Upper lobe of right lung (tissue), 1 donor: ENCODE results near the gene SULT1C4. TPM values are rescaled to one million over a fixed set of nuclear protein-coding genes. Genes with fewer than 3 reads are reported as not detected.

ENCODE experiments used
- ATAC-seq: fragments of 200-7000 bp; cut with Tn5 transposase; one replicate; pipeline ENCODE4 v1.9.1; 2020; ENCODE audit warnings: mild to moderate bottlenecking, moderate library complexity
- DNase-seq: peaks from one replicate; pipeline ENCODE4 v3.0.0-alpha.2; 2020
- H3K27ac ChIP-seq: fragments of 200-600 bp; one replicate; pipeline ENCODE4 v1.8.0; 2022
- H3K27me3 ChIP-seq: fragments of 200-600 bp; one replicate; pipeline ENCODE4 v1.8.0; 2022; ENCODE audit warnings: mild to moderate bottlenecking
- H3K36me3 ChIP-seq: fragments of 200-600 bp; one replicate; pipeline ENCODE4 v1.8.0; 2022
- H3K4me1 ChIP-seq: fragments of 200-600 bp; one replicate; pipeline ENCODE4 v1.8.0; 2022
- H3K4me3 ChIP-seq: fragments of 200-600 bp; one replicate; pipeline ENCODE4 v1.8.0; 2022; ENCODE audit warnings: mild to moderate bottlenecking
- H3K9me3 ChIP-seq: fragments of 200-600 bp; one replicate; pipeline ENCODE4 v1.8.0; 2022
- intact Hi-C: fragments of 100-400 bp; cut with DNase I; formaldehyde crosslinking; loops from one replicate; pipeline ENCODE4 v1.11.0; 2022
- total RNA-seq: library from RNA; stranded (reverse); fragmentation: NEBNext Ultra II Directional; extraction: Animal tissue kit (Norgen Biotek cat#: 25700); gene quantifications from one replicate; pipeline ENCODE4 v1.2.1, GENCODE V29; 2021
- TF ChIP-seq, protein P1 (sequence below): fragments of 200-600 bp; IDR thresholded peaks from one replicate; pipeline ENCODE4 v1.8.0; 2022; ENCODE audit warnings: antibody characterized with exemption
- donor health status: DM: no; HTN: yes; CAD: no; lungs with severe emphysema.

Gene SULT1C4
- total RNA-seq, 1 donor from 2014 or later = 11.6 TPM

DNA sequence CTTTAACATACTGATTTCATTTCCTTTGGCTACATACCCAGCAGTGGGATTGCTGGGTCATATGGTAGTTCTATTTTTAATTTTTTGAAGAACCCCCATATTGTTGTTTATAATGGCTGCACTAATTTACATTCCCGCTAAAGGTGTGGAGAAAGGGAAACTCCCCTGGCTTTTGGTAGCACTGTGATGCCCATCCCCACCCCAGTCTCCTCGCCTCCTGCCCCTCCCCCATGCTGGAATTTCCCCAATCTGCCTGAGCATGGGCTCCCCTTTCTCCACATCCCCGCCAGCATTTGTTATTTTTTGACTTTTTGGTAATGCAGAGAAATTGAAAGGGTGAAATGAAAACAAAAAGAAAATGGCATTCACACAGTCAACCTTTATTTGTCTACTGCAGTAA is 30.0 kb upstream of the SULT1C4 start:
- H3K27me3 ChIP-seq = no peaks in the 10 kb centered on the region
- no peak for DNase-seq
- no peaks in the 10 kb centered on the region for H3K36me3 ChIP-seq
- intact Hi-C loops = no loop called here
- H3K9me3 ChIP-seq = no peaks in the 10 kb centered on the region
- H3K27ac ChIP-seq = no peak overlapping the region
- no peak for ATAC-seq
- no peaks in the 10 kb centered on the region for H3K4me1 ChIP-seq
- H3K4me3 ChIP-seq = no peak overlapping the region
- TF ChIP-seq, protein P1, sequence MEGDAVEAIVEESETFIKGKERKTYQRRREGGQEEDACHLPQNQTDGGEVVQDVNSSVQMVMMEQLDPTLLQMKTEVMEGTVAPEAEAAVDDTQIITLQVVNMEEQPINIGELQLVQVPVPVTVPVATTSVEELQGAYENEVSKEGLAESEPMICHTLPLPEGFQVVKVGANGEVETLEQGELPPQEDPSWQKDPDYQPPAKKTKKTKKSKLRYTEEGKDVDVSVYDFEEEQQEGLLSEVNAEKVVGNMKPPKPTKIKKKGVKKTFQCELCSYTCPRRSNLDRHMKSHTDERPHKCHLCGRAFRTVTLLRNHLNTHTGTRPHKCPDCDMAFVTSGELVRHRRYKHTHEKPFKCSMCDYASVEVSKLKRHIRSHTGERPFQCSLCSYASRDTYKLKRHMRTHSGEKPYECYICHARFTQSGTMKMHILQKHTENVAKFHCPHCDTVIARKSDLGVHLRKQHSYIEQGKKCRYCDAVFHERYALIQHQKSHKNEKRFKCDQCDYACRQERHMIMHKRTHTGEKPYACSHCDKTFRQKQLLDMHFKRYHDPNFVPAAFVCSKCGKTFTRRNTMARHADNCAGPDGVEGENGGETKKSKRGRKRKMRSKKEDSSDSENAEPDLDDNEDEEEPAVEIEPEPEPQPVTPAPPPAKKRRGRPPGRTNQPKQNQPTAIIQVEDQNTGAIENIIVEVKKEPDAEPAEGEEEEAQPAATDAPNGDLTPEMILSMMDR = no peak

DNA sequence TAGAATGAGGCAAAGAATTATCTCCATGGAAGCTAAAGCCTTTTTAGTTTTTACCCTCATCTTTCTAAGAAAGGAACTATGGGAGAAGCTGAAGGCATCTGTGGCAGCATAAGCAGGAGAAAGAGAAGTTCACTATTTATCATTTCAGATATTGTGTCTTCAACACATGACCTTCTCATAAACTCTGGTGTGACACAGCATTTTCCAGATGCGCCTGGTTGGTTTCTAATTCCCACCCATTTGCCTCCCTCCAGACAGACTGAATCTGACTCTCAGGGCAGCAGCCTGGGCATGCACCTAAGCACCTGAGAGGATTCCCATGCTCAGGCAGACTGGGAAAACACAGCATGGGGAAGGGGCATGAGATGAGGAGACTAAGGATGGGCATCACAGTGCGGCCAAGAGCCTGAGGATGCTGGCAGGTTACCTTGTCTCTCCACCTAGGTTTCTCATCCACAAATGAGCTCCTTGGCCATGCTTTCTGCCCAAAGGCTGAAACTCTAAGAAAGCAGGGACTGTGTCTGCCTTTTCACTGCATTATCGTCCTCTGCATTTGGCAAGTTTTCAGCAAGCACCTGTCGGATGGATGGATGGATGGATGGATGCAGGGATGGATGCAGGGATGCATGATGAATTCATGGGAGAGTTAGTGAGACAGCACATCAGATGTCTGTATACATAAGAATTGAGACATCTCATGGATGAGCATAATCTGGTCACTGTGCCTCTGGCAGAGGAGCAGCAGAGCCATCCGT is 28.8 kb upstream of the SULT1C4 start:
- no peak overlapping the region for H3K27ac ChIP-seq
- no peak for ATAC-seq

DNA sequence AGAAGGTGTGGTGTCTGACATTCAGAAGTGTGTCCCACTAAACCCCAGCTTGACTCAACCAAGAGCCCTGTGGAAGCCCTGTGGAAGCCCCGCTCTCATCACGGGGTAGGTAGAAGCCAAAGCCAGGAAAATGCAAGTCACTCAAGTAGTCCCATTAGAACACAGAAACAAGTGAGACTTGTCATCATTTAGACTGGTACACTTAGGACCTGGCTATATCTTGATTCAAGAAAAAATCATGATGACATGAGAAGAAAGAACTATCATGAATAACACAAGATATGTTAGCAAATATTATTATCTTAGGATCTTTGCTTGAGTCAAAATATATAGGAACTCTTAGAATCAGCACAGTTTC is 28.2 kb upstream of the SULT1C4 start:
- TF ChIP-seq, protein P1 = no peak
- no peaks in the 10 kb centered on the region for H3K4me1 ChIP-seq
- no peak overlapping the region for H3K27ac ChIP-seq
- no peaks in the 10 kb centered on the region for H3K27me3 ChIP-seq
- intact Hi-C loops = no loop called here
- no peaks in the 10 kb centered on the region for H3K36me3 ChIP-seq
- ATAC-seq = no peak
- H3K4me3 ChIP-seq = no peak overlapping the region
- DNase-seq = no peak
- H3K9me3 ChIP-seq = no peaks in the 10 kb centered on the region

More for the DNA sequence above, 28.8 kb upstream of the SULT1C4 start:
- Histone ChIP-seq H3K36me3 (no peaks in the 10 kb centered on the region), H3K9me3 (no peaks in the 10 kb centered on the region), H3K4me3 (no peak overlapping the region), H3K27me3 (no peaks in the 10 kb centered on the region), H3K4me1 (no peaks in the 10 kb centered on the region)
- TF ChIP-seq, protein P1 = no peak
- no peak for DNase-seq
- intact Hi-C loops = no loop called here

DNA sequence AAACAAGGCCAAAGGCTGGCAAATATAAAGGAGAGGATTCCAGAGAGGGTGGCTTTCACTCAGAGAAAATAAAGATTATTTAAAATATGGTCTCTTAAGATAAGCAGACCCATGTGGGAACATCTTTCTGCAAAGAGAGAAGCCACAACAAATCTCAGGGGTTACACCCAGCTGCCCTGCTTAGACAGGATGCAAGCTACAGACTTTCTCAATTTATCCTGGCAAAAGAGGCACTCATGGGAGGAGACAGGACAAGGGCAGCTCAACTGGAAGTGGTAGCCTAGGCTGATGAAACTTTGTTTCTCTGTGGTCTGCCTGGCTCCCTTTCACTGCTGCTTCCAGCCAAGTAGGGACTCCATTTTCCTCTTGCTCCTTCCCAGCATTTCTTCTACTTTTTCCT is 25.9 kb upstream of the SULT1C4 start:
- TF ChIP-seq, protein P1 = no peak
- H3K4me3 ChIP-seq = no peak overlapping the region
- no peak overlapping the region for H3K27ac ChIP-seq
- intact Hi-C loops = loop anchor here (10.0 kb wide), 1 partner anchor 233 kb away; no protein-coding TSS in a partner anchor
- no peak for ATAC-seq
- no peaks in the 10 kb centered on the region for H3K4me1 ChIP-seq
- DNase-seq = no peak
- H3K9me3 ChIP-seq = no peaks in the 10 kb centered on the region
- no peaks in the 10 kb centered on the region for H3K36me3 ChIP-seq
- H3K27me3 ChIP-seq = no peaks in the 10 kb centered on the region

DNA sequence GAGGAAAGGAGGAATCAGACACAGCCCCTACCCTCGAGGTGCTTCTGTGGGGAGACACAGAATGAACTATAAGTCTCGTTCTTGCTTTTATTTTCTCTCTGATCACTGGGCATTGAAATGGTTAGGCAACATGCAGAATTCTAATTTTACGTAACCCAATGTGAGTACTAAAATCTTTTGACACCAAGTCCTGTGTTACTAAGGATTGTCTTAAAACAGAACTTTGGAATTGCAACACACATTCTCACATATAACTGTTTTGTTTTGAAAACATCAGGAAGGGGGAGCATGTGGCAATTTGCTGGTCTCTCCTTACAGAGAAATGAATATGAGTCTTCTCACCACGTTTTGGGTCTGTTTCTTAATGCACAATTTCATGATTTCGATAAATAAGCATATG is 23.6 kb upstream of the SULT1C4 start:
- no peak for ATAC-seq
- H3K27me3 ChIP-seq = no peaks in the 10 kb centered on the region
- H3K4me3 ChIP-seq = no peak overlapping the region
- no peaks in the 10 kb centered on the region for H3K4me1 ChIP-seq
- intact Hi-C loops = loop anchor here (10.0 kb wide), 1 partner anchor 231 kb away; no protein-coding TSS in a partner anchor
- DNase-seq = no peak
- H3K27ac ChIP-seq = no peak overlapping the region
- no peaks in the 10 kb centered on the region for H3K9me3 ChIP-seq
- no peaks in the 10 kb centered on the region for H3K36me3 ChIP-seq
- TF ChIP-seq, protein P1 = no peak
